Ascending aorta (tissue), 2 donors: ENCODE measurements around the gene TMEM271. TPM values are rescaled to one million over a fixed set of nuclear protein-coding genes. Genes with fewer than 3 reads are reported as not detected.
"Not testable (repeated sequence)": the region's sequence is repeated elsewhere in the genome, so short reads cannot be mapped to it uniquely, and the experiment has no call there.

Source experiments
- DNase-seq, 2 donors: peaks; one replicate each; pipeline ENCODE4 v3.0.0-alpha.2; 2019; ENCODE audit warnings: low spot score in 2 of 2
- H3K27ac ChIP-seq, 2 donors: fragments of 200-600 bp; sonication (generic); one replicate each; pipeline ENCODE4 v1.5.1; 2016 to 2017; ENCODE audit warnings: mild to moderate bottlenecking in 1 of 2
- H3K27me3 ChIP-seq: fragments of 200-600 bp; sonication (generic); one replicate; pipeline ENCODE4 v1.5.1; 2017
- H3K36me3 ChIP-seq, 2 donors: fragments of 200-600 bp; sonication (generic); one replicate each; pipeline ENCODE4 v1.5.1; 2016
- H3K4me1 ChIP-seq, 2 donors: fragments of 200-600 bp; sonication (generic); one replicate each; pipeline ENCODE4 v1.5.1; 2016 to 2017; ENCODE audit warnings: mild to moderate bottlenecking in 1 of 2
- H3K4me3 ChIP-seq, 2 donors: fragments of 200-600 bp; sonication (generic); one replicate each; pipeline ENCODE4 v1.5.1; 2016 to 2017; ENCODE audit warnings: mild to moderate bottlenecking in 1 of 2
- H3K9me3 ChIP-seq, 2 donors: fragments of 200-600 bp; sonication (generic); one replicate each; pipeline ENCODE4 v1.5.1; 2016
- CTCF ChIP-seq, 3 experiments: fragments of 200-600 bp in 2 of 3; fragments of 450-650 bp in 1 of 3; sonication (generic) in 2 of 3; IDR thresholded peaks; one replicate each; pipeline ENCODE4 v1.5.1; 2016 to 2019; ENCODE audit warnings: antibody characterized with exemption in 3 of 3, mild to moderate bottlenecking in 1 of 3, moderate library complexity in 1 of 3
- intact Hi-C: fragments of 100-400 bp; cut with DNase I; formaldehyde crosslinking; loops from one replicate; pipeline ENCODE4 v1.15.1; 2023
- total RNA-seq: library from RNA; depleted of rRNA; stranded (reverse); fragments of >200 nt; gene quantifications from one replicate; pipeline ENCODE4 v1.1.0, GENCODE V29; 2016

The TMEM271 gene
- total RNA-seq, 1 donor from 2014 or later: not detected

DNA sequence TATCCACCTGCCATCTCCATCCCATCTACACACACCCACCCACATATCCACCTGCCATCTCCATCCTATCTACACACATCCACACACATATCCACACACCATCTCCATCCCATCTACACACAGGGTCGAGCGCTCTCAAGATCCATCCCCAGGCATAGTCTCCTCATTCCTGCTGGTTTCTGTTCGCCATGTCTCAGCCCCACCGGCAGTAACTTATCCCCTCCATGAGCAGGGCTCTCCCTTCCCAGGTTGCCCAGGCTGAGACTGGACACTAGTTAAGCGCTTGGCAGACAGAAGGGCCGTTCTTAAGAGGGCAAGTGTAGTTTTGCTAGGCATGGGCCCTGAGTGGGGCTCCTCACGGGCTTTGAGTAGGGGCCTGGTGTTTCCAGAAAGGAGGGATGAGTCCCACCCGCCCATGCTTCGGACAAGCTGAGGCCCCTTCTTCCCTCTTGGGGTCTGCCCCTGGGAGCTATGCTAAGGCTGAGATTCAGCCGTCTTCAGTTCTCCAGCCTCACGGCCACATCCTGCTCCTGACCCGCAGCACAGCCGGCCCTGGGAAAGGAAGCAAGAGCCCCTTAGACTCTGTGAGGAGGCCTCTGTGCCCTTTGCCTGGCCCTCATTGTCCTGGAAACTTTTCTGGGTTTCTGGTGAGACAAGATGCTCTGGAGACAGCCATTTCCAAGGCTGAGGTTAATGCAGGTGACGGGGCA is 20.4 kb downstream of the TMEM271 start:
- TF ChIP-seq CTCF (IDR thresholded peaks at IDR 0.05): no peak
- H3K27ac ChIP-seq: no peak overlapping the region
- no peaks in the 10 kb centered on the region for H3K9me3 ChIP-seq
- intact Hi-C loops: no loop called here
- H3K4me1 ChIP-seq: no peaks in the 10 kb centered on the region
- H3K36me3 ChIP-seq: no peaks in the 10 kb centered on the region
- H3K27me3 ChIP-seq: no peaks in the 10 kb centered on the region
- no peak overlapping the region for H3K4me3 ChIP-seq
- DNase-seq: no peak

GRCh38 chr4:554793-555320 is 21.2 kb downstream of the TMEM271 start:
- DNase-seq, H3K27ac ChIP-seq, H3K4me3 ChIP-seq, H3K27me3 ChIP-seq, intact Hi-C loops, H3K36me3 ChIP-seq, H3K4me1 ChIP-seq, H3K9me3 ChIP-seq: not testable (repeated sequence)

DNA sequence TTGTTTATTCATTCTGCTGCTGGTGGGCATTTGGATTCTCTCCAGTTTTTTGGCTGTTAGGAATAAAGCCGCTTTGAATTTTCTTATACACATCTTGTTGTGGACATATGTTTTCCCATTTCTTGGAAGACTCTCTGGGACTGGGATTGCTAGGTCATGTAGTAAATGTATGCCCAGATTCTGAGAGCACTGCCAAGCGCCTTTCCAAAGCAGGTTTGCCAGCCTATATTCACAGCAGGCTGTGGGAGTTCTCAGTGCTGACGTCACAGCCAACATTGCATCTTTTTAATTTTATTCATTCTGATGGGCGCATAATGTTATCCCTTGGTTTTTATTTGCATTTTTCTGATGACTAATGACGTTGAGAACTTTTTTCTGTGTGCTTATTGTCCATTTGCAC is 24.1 kb downstream of the TMEM271 start:
- Histone ChIP-seq H3K27me3 (no peaks in the 10 kb centered on the region), H3K4me1 (no peaks in the 10 kb centered on the region), H3K36me3 (no peaks in the 10 kb centered on the region), H3K27ac (no peak overlapping the region), H3K9me3 (no peaks in the 10 kb centered on the region), H3K4me3 (no peak overlapping the region)
- TF ChIP-seq CTCF (IDR thresholded peaks at IDR 0.05): no peak
- DNase-seq: no peak
- intact Hi-C loops: no loop called here

- intact Hi-C loops, DNase-seq, H3K27me3 ChIP-seq, H3K27ac ChIP-seq, H3K4me3 ChIP-seq, H3K36me3 ChIP-seq, H3K4me1 ChIP-seq, H3K9me3 ChIP-seq: not testable (repeated sequence)
These were observed 25.8 kb downstream of the TMEM271 start for GRCh38 chr4:550268-550667.

- intact Hi-C loops: no loop called here
- Histone ChIP-seq H3K4me1 (no peaks in the 10 kb centered on the region), H3K9me3 (no peaks in the 10 kb centered on the region), H3K27me3 (no peaks in the 10 kb centered on the region), H3K4me3 (no peak overlapping the region), H3K27ac (no peak overlapping the region), H3K36me3 (no peaks in the 10 kb centered on the region)
- no peak for TF ChIP-seq CTCF (IDR thresholded peaks at IDR 0.05)
- DNase-seq: no peak
These were observed 27.1 kb downstream of the TMEM271 start for GRCh38 chr4:548976-549375.

DNA sequence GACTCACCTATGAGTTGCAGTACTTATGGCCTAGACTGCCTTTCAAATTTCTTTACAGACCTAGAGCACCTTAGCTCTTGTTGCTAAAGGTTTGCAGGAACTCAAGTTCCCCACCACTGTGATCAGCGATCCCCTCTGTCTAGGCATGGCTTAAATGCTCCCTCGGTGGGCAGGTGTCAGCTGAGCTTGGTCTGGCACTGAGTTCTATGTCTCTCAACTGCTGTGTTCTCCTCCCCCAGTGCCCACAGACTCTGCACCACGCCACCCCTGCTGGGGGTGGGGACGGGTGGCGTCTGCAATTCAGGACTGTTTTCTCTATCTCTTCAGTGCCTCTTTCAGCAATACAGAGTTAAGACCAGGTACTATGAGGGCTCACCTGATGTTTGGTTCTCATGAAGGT is 30.5 kb downstream of the TMEM271 start:
- no peaks in the 10 kb centered on the region for H3K9me3 ChIP-seq
- H3K36me3 ChIP-seq: no peaks in the 10 kb centered on the region
- no peak for DNase-seq
- H3K27me3 ChIP-seq: no peaks in the 10 kb centered on the region
- no peak for TF ChIP-seq CTCF (IDR thresholded peaks at IDR 0.05)
- intact Hi-C loops: no loop called here
- no peak overlapping the region for H3K27ac ChIP-seq
- H3K4me3 ChIP-seq: no peak overlapping the region
- H3K4me1 ChIP-seq: no peaks in the 10 kb centered on the region
